ENCODE measurements around the gene MEGF11.

DNA sequence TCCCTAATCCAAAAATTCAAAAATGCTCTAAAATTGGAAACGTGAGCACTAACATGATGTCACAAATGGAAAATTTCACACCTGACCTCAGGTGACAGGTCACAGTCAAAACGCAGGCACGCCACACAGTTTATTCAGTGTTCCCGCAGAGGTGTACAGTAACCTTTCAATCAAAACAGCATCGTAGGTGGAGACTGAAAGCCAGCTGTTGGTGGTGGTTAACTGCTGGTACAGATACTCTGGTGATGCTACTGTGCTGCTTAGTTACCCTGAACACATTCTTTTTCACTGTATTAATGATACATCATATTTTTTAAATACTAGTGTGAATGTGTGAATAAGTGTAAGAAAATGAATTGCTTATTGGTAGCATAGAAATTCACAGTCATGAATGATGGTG is 360.5 kb downstream of the MEGF11 start:
- TF ChIP-seq ZNF384 (IDR thresholded peaks at IDR 0.05) = no peak
- TF ChIP-seq HDGF (IDR thresholded peaks at IDR 0.05; ENCODE audit: borderline replicate concordance) = no peak
- no peak for TF ChIP-seq ELF4 (IDR thresholded peaks at IDR 0.05)
- TF ChIP-seq FOXM1 (IDR thresholded peaks at IDR 0.05; ENCODE audit: borderline replicate concordance) = no peak
- TF ChIP-seq L3MBTL2 (conservative IDR thresholded peaks at IDR 0.05) = no peak
- TF ChIP-seq BHLHE40 (IDR thresholded peaks at IDR 0.05; ENCODE audit: borderline replicate concordance) = no peak
- TF ChIP-seq SP1 (IDR thresholded peaks at IDR 0.05) = no peak
- no peak for TF ChIP-seq TARDBP (IDR thresholded peaks at IDR 0.05)
- no peak for TF ChIP-seq FOXA1 (IDR thresholded peaks at IDR 0.05)
- no peak for TF ChIP-seq ARNT (IDR thresholded peaks at IDR 0.05)
- TF ChIP-seq NFRKB (IDR thresholded peaks at IDR 0.05) = no peak
